HG03139 (cell line): ENCODE measurements around the gene CDC6.

Experiments
- ATAC-seq: cut with Tn5 transposase; IDR thresholded peaks from one replicate; pipeline ENCODE4 v1.9.1; 2021; ENCODE audit not compliant: unreplicated experiment

CDC6 gene

DNA sequence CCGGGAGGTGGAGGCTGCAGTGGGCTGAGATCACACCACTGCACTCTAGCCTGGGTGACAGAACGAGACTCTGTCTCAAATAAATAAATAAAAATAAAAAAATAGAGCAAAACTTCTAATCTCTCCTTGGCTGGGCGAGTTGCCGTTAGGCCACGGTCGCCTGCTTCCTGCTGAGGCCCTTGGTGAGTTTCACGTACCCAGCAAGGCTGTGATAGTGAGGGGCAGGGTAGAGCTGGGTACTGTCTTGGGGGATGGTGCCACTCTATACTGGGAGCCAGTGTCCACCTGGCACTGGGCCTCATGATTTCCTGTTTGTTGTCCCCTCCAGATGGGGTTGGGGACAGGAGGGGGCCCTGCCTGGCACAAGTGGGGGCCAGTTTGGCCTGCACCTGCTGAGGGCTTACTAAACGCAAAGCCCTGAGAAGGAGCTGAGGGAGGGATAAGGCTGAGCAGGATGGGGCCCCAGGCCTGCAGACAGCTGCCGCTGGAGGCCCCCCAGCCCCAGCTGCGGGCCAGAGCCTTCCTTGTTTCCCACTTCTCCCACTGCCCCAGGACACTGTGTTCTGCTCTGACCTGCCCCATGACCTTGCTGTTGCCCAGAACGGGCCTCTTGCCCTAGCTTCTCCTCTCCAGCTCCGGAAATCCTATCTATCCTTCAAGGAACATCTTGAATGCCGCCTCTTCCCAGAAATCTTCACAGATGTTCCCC is 51.4 kb downstream of the CDC6 start:
- ATAC-seq = no peak

DNA sequence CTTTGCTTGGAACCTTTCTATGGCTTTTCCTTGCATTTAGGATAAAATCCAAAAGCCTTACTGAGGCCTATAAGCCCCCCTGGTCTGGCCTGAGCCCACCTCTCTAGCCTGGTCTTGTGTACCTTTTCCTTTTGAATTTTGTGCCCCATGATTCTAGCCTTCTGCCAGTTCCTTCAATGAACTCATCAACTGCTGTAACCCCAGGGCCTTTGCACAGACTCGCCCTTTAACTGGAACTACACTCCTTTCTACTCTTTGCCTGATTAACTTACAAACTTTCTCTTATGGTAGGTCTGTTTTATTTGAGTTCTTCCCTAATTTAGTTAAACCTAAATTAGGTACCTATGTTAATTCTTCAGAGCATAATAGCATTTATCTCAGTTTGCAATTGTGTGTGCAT is 52.6 kb downstream of the CDC6 start:
- no peak for ATAC-seq

DNA sequence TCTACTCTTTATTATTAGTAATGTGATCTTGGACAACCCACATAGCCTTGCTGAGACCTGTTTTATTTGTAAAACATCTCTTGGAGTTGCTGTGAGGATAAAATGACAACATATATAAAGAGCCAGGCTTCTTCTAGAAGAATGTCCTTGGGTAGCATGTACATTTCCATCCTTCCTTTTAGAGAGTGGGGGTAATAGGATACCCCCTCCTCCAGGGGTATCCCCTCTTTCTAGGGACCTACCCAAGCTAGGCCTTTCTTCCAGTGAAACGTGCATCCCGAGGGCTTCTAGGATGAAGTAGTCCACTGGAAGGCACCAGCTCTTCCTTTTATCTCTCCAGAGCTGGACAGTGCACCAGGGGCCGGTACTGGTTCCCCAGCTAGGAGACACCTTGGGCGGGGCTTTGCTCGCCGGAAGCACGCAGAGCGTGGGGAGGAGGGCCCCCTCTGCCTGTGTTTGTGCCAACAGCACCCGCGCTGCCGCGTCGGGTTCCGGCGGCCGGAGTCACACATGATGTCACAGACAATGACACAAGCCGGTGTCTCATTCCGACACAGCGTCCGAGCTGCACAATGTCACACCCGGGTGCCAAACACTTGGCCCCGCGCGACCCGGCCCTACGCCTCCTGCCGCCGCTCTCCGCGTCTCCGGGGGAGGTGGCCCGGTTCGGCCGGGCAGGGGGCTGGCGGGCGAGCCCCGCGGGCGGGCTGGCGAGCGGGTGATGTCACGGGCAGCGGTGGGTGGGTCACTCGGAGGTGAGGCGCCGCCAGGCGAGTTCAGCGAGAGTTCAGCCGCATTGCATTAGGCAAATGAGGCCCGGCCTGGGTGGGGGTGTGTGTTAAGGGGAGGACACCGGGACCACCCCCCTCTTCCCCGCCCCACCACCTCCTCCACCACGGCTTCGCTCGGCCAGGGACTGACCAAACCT is 53.5 kb downstream of the CDC6 start:
- ATAC-seq = no peak

DNA sequence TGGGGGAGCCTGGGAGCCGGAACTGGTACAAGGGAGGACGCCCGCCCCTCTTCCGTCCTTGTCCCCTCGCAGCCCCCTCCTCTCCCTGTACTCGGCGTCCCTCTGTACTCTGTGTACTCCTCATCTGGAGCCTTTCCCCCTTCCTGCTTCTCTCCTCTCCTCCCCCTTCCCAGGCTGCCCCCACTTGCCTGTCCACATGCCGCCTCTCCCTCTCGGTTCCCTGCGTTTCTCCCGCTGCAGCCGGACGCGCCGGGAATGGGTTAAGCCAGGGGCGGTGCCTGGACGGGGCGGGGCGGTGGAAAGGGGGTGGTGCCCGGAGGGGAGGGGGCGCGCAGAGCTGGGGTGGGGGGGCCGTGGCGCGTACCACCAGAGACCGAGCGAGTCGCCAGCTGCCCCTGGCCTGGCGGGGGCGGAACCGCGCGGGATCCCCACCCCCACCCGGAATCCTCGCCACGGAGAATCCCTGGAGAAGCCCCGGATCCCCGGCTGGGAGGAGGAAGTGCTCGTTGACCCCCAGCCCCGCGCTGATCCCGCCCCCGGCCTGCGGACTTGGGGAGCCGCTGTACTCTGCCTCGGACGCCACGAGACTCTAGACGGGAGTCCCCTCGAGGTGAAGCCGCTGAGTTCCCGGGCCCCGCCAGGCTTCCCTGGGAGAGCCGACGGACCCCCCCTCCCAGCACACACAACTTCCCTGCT is 54.3 kb downstream of the CDC6 start:
- no peak for ATAC-seq

DNA sequence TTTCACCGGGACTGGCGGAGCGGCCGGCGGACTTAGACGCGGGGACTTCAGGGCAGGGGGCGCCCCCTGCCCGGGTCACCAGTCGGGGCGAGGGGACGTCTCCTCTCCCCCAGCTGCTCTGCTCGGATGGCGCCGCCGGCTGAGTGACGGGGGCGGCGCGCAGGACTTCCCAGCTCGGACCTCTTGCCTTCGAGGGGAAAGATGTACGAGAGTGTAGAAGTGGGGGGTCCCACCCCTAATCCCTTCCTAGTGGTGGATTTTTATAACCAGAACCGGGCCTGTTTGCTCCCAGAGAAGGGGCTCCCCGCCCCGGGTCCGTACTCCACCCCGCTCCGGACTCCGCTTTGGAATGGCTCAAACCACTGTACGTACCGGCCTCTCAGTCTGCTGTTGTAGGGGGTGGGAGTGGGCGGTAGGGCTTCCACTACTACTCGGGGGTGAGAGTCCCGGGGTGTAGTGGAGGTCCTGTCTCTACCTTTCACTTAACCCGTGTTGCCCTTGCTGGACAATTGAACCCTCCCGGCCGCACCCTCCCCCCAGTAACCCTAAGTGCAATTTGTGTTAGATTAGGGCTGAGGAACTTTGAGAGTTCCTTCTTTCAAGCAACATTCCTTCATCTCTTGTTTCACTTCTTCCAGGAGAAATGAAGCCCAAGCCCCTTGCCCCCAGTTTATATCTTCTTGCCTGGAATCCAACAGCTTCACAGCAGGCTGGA is 55.0 kb downstream of the CDC6 start:
- no peak for ATAC-seq

DNA sequence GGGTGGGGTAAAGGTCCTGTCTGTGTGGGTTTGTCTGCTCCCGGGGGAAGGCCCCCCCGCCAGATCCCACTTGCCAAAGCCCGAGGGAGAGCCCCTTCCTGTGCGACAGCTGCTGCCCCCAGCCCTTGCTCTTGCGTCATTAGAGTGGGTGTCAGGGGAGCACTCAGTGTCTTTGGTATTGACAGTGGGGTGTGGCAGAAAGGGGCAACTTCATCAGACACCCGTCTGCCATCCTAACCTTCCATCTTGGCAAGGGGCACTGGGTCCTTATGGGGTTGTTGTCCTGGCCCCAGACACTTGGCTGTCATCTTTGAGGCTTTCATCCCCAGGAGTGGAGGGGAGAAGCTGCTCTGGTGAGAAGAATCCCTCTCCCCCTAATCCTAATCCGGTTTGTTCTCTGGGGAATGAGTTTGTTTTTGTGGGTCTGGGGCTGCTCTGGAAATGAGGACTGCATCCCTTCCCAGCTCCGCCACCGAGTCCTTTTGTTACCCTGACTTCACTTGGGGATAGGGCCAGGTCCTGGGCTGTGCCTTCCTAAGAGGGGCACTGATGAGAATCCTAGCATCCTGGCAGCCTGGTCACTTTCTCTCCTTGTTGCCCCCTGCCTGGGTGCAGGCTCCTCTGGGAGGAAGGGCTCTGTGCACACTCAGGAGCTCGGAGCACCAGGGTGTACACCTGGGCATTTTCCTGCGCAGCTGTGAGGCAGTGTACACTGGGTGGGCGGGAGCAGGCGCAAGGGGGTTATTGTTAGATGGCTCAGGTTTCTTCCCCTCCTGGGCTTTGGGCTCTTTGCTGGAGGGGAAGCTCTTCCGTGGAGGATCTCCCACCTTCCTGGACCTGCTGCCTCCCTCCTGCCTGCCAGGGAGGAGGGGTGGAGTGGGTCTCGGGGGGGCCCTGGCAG is 55.8 kb downstream of the CDC6 start:
- no peak for ATAC-seq

DNA sequence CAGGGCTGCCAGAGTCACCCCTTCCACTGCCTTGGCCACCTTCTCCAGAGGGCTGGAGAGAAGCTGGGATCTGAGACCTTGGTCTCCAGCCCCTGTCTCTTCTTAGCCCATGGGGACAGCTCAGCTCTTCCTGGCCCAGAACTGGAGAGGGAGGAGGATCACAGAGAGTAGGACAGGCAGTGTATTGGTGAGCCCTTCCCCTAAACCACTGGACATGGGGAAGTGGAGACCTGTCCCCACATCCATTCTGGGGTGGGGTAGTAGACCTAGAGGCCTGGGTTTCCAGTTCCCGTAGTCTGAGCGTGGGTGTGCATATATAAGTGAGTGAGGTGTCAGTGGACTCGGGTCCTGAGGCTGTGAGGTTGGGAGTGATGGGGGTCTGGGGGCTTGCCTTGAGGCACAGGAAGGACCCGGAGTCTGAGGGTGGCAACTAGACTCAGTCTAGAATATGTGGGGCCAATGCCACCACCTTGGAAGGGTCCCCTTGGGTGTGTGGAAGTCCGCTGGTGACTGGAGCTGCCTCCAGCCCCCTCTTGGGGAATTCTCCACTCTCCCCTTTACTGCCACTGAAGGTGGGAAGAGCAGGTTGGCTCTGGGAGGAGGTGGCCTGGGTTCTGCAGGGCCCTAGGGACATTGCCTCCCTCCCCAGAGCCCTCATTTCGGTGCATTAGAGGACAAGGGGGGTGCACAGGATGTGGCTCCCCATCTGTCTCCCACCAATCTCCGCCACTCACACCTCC is 56.9 kb downstream of the CDC6 start:
- no peak for ATAC-seq

DNA sequence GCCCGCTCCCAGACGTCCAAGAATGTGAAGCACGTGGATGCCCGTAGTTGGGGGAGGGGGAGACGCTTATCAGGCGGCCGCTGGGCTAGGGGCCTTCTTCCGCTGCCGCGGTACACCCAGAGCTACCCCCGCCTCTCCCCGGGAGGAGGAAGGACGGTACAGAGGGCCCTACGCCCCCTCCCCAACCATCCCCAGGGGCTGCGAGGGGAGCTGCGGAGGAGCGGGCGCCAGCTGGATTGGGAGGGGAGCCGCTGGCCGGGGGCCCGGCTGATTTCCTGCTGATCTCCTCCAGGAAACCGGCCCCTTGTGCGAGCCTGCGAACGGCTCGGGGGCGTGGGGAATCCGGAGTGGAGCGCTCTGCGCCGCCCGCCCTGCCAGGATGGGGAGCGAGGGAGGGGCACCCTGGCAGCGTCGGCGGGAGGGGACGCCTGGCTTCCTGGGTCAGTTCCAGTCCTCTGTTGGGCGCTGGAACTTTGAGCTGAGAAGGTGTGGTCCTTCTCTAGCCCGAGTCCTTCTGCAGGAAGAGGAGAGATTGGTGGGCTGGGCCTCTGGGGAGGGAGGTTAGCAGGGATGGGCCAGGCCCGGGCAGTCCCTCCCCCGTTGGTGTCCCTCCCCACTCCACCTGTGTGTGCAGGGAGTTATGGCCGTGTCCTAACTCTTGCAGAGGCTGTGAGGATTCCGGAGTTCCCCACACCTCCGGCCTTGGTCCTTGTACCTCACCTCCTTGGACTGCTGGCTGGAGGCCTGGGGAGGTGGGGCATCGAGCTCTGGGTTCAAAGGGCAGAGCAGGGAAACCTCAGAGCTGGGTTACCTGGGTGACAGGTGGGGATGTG is 57.7 kb downstream of the CDC6 start:
- ATAC-seq = no peak

DNA sequence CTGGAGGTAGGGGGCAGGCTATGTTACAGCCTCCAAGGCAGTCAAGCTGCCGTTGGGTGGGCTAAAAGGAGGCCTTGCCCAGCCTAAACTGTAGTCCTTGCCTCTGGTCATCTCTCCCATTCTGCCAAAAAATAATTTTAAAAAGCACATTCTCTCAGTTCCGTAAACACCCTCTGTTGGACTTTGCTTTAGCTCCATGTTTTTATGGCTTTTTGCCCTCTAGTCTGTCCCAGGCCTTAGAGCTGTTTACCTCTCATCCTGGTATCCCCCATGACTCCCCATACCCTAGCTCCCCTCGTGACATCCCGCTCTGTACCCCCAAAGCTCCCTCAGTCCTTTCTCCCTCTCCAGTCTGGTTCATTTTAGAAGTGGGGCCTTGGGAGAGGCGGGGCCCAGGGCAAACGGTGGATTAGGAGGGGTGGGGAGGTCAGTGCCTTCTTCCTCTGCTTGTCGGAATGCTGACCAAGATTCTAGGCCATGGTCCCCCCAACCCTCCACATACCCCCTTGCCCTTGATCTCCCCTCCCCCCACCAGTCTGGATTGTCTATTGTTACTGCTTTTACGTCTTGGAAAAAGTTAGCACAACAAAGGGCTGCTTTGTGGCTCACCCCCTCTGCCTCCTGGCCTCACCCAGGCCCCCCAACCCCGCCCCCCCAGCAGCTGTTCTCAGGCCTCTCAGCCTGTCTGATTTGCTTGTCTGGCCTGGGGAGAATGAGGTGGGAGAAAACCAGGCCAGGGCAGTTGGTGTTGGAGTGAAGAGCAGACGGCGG is 58.5 kb downstream of the CDC6 start:
- ATAC-seq = no peak

DNA sequence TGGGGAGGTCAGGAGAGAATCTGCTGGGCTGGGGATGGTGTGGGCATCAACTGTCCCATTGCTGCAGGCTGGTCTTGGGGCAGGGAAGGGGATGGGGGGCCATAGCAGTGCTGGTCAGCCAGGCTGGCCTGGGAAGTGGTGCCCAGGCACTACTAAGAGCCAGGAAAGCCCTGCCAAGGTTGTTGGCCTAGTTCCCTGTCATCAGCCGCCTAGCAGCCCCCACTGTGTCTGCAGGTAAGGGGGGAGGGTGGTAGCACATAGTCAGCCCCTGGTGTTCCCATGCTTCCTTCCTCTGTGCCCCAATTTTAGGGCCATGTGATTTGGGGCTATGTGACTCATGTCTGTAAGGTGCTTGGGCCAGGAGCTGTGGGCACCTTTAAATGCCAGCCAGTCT is 59.1 kb downstream of the CDC6 start:
- no peak for ATAC-seq

DNA sequence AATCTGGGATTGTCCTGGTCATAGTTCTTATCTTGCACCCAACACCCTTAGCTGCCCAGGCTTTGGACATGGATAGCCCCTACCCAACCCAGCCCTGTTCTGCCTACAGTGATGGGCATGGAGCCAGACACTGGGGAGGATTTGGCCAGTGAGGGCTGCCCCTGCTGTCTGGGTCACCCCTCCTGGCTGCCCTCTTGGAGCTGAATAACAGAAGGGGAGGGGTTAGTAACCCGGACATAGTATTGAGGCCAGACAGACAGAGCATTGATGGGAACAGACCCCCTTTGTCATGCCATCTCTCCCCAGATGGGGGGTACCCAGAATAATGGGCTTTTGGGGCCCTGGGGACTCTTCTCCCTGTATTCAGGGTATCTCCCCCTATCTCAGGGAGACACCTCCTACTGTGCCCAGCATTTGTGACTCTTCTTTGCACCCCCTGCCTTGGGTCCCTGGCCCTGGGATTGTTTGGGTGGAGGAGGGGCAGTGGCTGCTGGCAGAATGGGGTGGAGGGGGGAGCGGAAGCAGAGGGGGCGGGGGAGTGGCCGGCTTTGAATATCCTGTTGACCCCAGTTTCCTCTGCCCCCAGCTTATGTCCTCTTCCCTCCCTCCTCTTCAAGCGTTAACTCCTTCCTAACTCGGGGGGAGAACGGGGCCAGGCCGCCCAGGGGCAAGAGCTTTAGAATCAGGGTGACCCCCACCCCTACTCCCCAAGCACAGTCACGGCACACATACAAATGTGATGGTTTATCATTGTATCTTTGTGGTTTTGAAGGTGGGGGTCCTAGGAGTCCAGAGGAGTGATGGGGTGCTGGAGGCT is 59.8 kb downstream of the CDC6 start:
- no peak for ATAC-seq

DNA sequence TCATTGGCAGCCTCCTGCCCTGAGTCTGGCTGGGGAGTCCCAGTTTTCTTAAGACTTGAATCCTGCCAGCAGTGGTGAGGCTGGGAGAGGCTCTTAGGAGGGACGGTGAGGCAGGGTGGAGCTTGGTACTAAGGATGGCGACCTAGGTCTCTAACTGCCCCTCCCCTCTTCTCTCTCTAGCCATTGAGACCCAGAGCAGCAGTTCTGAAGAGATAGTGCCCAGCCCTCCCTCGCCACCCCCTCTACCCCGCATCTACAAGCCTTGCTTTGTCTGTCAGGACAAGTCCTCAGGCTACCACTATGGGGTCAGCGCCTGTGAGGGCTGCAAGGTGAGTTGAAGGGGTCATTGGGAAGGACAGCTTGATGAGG is 60.4 kb downstream of the CDC6 start:
- ATAC-seq = no peak

DNA sequence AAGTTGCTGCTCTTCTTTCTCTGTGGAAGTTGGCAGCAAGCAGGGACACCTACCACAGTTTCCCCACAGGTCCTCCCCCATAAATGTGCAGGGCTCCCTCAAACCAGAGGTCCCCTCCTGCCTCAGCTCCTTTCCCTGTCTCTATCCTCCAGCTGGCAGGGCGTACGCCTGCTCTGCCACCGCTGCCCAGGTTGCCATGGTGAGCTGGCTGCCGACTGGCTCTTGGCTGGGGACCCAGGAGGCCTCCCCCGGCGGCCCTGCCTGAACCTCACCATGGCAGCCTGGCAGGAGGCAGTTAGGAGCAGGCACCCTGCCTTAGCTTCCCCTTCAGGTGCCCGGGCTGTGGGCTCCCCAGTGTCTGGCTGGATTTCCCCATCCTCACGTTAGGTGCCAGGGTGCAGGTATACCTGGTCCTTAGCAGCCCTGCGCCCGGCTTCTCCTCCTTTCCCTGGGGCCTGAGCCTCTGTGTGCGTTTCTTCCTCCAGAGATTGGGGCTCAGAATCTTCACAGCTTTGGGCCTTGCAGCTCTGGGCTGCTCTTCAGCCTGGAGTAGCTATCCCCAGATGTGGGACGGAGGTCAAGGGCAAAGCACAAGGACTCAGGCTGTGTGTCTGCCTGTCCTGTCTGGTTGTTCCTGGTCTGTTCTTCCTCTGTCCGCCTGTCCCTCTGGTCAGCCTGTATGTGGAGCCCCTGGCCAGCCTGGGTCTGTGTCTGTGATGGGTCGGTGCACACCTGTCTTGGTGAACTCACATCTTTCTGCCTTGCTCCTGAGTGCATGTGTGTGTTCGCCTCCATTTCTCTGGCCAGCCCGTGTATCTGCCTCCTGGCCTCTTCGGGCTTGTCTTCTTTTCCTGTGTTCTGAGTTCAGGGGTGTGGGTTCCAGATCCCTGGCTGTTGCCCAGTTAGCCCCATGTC is 61.1 kb downstream of the CDC6 start:
- ATAC-seq = no peak

DNA sequence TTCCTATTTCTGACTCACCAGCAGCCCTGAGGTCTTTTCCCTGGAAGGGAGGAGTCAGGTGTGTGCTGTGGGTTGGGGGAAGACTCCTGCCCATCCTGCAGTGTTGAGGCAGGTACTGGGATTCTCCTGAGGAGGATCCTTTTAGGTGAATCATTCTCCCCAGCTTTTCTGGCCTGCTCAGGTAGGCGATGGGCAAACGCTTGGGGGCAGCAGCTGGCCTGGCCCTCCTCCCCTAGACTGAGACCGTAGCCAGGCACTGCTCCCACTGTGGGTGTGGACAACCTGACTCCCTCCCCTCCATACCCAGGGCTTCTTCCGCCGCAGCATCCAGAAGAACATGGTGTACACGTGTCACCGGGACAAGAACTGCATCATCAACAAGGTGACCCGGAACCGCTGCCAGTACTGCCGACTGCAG is 61.8 kb downstream of the CDC6 start:
- no peak for ATAC-seq

DNA sequence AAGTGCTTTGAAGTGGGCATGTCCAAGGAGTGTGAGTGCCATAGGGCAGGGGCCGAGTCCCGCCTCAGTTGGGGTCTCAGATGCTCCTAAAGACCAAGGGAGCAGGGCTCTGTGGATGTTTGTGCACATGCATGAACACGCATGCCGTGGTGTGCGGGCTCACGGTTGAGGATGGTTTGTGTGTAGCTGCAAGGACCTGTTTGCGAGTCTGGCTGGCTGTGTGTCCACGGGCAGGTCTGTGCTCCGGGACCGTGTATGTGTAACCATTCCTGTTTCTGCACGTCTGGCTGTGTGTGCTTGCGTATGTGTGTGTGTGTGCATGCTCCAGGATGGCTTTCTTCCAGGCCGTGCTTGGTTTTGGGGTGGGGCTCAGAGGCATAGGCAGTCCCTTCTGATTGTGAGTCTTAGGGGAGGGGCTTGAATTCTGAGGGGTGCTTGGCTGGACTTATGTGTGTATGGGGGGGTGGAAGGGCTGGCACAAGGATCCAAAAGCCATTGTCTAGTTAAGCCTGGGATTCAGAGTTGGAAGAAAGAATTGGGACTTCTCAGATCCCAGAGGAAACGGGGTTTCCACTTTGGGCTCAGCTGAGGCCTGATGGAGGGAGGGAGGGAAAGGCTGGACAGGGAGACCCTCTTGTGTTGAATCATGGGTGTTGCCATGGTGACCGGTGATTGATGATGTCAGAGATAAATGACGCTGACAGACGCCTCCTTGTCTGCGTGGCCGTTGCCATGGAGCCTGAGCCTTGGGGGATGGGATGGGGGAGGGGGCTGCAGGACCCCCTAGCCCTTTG is 62.4 kb downstream of the CDC6 start:
- ATAC-seq = no peak
